T47D (cell line): ENCODE measurements around the gene TNRC18.

Experiments
- DNase-seq, 2 experiments: peaks; one replicate each; pipeline versions ENCODE4 v3.0.0 to v3.0.0-alpha.2; 2011 to 2012; ENCODE audit warnings: low read depth in 1 of 2, low spot score in 1 of 2
- JUND ChIP-seq: IDR thresholded peaks from 2 replicates; pipeline ENCODE4 v1.6.1; 2012; ENCODE audit warnings: low read depth
- in situ Hi-C: cut with HindIII; loops from 2 replicates; pipeline ENCODE4 v1.10.0; 2016; ENCODE audit warnings: low sequenced_read_pairs, low pct_unique_long_range_greater_than_20kb

The TNRC18 gene

GRCh38 chr7:5456409-5456808 lies 32.8 kb upstream of the TNRC18 start:
- TF ChIP-seq JUND: no peak
- in situ Hi-C loops: no loop called here
- no peak for DNase-seq

- no peak for DNase-seq
- no peak for TF ChIP-seq JUND
- in situ Hi-C loops: no loop called here
Measured at GRCh38 chr7:5455581-5456219, 32.1 kb upstream of the TNRC18 start.

GRCh38 chr7:5455175-5455574 lies 31.5 kb upstream of the TNRC18 start:
- no peak for TF ChIP-seq JUND
- DNase-seq: no peak
- in situ Hi-C loops: no loop called here

- no peak for DNase-seq
- in situ Hi-C loops: no loop called here
- TF ChIP-seq JUND: no peak
Measured at GRCh38 chr7:5454485-5454884, 30.9 kb upstream of the TNRC18 start.

- DNase-seq: no peak
- TF ChIP-seq JUND: no peak
- in situ Hi-C loops: no loop called here
Measured at GRCh38 chr7:5453566-5454075, 30.0 kb upstream of the TNRC18 start.

GRCh38 chr7:5452937-5453540 lies 29.4 kb upstream of the TNRC18 start:
- DNase-seq: peak in 1 of 2 experiments; percentile 63
- in situ Hi-C loops: no loop called here
- TF ChIP-seq JUND: no peak

- in situ Hi-C loops: no loop called here
- no peak for TF ChIP-seq JUND
- DNase-seq: no peak
Measured at GRCh38 chr7:5452470-5452899, 28.9 kb upstream of the TNRC18 start.

GRCh38 chr7:5451391-5451790 lies 27.8 kb upstream of the TNRC18 start:
- no peak for TF ChIP-seq JUND
- no peak for DNase-seq
- in situ Hi-C loops: no loop called here

- peak in 1 of 2 experiments; percentile 61 for DNase-seq
- no peak for TF ChIP-seq JUND
- in situ Hi-C loops: no loop called here
Measured at GRCh38 chr7:5450549-5451327, 27.1 kb upstream of the TNRC18 start.

GRCh38 chr7:5448378-5449037 lies 24.9 kb upstream of the TNRC18 start:
- in situ Hi-C loops: no loop called here
- DNase-seq: no peak
- TF ChIP-seq JUND: no peak

GRCh38 chr7:5445981-5446594 lies 22.5 kb upstream of the TNRC18 start:
- no peak for DNase-seq
- in situ Hi-C loops: no loop called here
- no peak for TF ChIP-seq JUND

GRCh38 chr7:5443678-5444077 lies 20.0 kb upstream of the TNRC18 start:
- no peak for TF ChIP-seq JUND
- in situ Hi-C loops: no loop called here
- DNase-seq: no peak
